HEK293T (cell line): ENCODE results near the gene GCDH.
"Not testable (repeated sequence)": the region's sequence is repeated elsewhere in the genome, so short reads cannot be mapped to it uniquely, and the experiment has no call there.

Source experiments
- CTCF ChIA-PET: fragments of 350-600 bp; formaldehyde crosslinking; extraction: SDS; loops from one replicate; lab custom pipeline; 2021; ENCODE audit warnings: antibody characterized with exemption, inconsistent platforms; lab: Yijun Ruan, JAX
- POLR2A ChIA-PET: fragments of 350-600 bp; formaldehyde crosslinking; extraction: SDS; loops from one replicate; lab custom pipeline; 2020; ENCODE audit warnings: antibody characterized with exemption, inconsistent platforms; lab: Yijun Ruan, JAX
- DNase-seq: peaks from one replicate; pipeline ENCODE4 v3.0.0; 2012; ENCODE audit warnings: mixed read lengths; ENCODE audit errors: extremely low spot score
- ARNT ChIP-seq: fragments of 450-650 bp; IDR thresholded peaks from 2 replicates; pipeline ENCODE4 v1.6.1; 2017; ENCODE audit warnings: mild to moderate bottlenecking
- BHLHE40 ChIP-seq: fragments of 450-650 bp; IDR thresholded peaks from 2 replicates; pipeline ENCODE4 v1.6.1; 2016; ENCODE audit warnings: mild to moderate bottlenecking, moderate library complexity, borderline replicate concordance
- CTBP1 ChIP-seq: fragments of 450-650 bp; IDR thresholded peaks from 2 replicates; pipeline ENCODE4 v1.6.1; 2016; ENCODE audit warnings: borderline replicate concordance
- ELF4 ChIP-seq: fragments of 450-650 bp; IDR thresholded peaks from 2 replicates; pipeline ENCODE4 v1.6.1; 2017; ENCODE audit warnings: antibody characterized with exemption
- FOXA1 ChIP-seq: fragments of 450-650 bp; IDR thresholded peaks from 2 replicates; pipeline ENCODE4 v1.6.1; 2016; ENCODE audit warnings: mild to moderate bottlenecking
- FOXK2 ChIP-seq: fragments of 450-650 bp; IDR thresholded peaks from 2 replicates; pipeline ENCODE4 v1.6.1; 2016; ENCODE audit warnings: mild to moderate bottlenecking
- FOXM1 ChIP-seq: fragments of 450-650 bp; IDR thresholded peaks from 2 replicates; pipeline ENCODE4 v1.6.1; 2017; ENCODE audit warnings: mild to moderate bottlenecking, borderline replicate concordance
- HDGF ChIP-seq: fragments of 450-650 bp; IDR thresholded peaks from 2 replicates; pipeline ENCODE4 v1.6.1; 2017; ENCODE audit warnings: antibody characterized with exemption, borderline replicate concordance
- L3MBTL2 ChIP-seq: fragments of 450-650 bp; conservative IDR thresholded peaks from 2 replicates; pipeline ENCODE4 v1.6.1; 2016; ENCODE audit warnings: mild to moderate bottlenecking
- LEF1 ChIP-seq: fragments of 450-650 bp; IDR thresholded peaks from 2 replicates; pipeline ENCODE4 v1.6.1; 2017; ENCODE audit warnings: mild to moderate bottlenecking, borderline replicate concordance
- NFRKB ChIP-seq: fragments of 450-650 bp; IDR thresholded peaks from 2 replicates; pipeline ENCODE4 v1.6.1; 2016; ENCODE audit warnings: mild to moderate bottlenecking, moderate library complexity
- SP1 ChIP-seq: fragments of 450-650 bp; IDR thresholded peaks from 2 replicates; pipeline ENCODE4 v1.6.1; 2017
- SUZ12 ChIP-seq: fragments of 450-650 bp; IDR thresholded peaks from 2 replicates; pipeline ENCODE4 v1.6.1; 2016; ENCODE audit warnings: mild to moderate bottlenecking
- TARDBP ChIP-seq: fragments of 450-650 bp; IDR thresholded peaks from 2 replicates; pipeline ENCODE4 v1.6.1; 2016
- ZNF384 ChIP-seq: fragments of 450-650 bp; IDR thresholded peaks from 2 replicates; pipeline ENCODE4 v1.6.1; 2016
- TF ChIP-seq, protein P1 (sequence below): fragments of 450-650 bp; IDR thresholded peaks from 2 replicates; pipeline ENCODE4 v1.6.1; 2016

GCDH gene

DNA sequence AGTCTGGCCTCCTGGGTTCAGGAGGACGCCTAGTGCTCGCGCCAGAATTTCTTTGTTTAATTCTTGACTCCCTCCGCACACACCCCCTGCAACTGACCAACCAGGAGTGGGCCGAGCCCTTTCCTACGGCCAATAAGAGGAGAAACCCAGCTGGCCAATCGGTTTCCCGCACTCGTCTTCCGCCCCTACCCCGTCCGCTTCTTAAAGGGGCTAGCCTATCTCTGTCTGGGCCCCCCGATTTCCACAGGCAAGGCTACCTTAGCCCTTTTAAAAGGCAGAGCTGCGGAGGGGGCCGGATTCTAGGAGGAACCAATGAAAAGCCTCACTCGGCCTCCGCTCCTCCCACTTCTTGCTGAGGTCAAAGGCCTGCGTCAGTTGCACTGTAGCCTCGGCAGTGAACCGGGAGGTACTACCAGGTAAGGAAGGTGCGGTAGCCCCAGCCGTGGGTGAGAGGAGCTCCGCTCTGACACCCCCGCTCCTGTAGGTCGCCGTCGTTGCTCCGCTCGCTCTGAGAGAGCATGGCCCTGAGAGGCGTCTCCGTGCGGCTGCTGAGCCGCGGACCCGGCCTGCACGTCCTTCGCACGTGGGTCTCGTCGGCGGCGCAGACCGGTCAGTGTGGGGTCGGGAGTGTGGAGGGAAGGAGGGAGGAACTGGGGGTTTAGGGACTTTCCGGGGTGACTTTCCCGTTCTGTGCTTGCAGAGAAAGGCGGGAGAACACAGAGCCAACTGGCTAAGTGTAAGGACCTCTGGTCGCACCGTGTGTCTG is at the start of gene GCDH:
TSS of gene GCDH (plus strand) at position 374 of the 766 bp plus-strand sequence. CDS start at position 519, 145 bp downstream.
- TF ChIP-seq L3MBTL2 (peak; percentile 98), FOXM1 (peak; percentile 96), FOXK2 (no peak)
- DNase-seq, result peak; percentile 93
- POLR2A ChIA-PET, result interaction anchor here (0.7 to 2.4 kb wide), 23 partner anchors 8 to 118 kb away, joined by 3 to 26 read pairs (median 3); partner anchors contain the start of genes CALR, DNASE2, FARSA and RNASEH2A
- CTCF ChIA-PET, result interaction anchor here (0.7 to 1.3 kb wide), 3 partner anchors 54 to 87 kb away, joined by 3 to 4 read pairs (median 4); no protein-coding TSS in a partner anchor

DNA sequence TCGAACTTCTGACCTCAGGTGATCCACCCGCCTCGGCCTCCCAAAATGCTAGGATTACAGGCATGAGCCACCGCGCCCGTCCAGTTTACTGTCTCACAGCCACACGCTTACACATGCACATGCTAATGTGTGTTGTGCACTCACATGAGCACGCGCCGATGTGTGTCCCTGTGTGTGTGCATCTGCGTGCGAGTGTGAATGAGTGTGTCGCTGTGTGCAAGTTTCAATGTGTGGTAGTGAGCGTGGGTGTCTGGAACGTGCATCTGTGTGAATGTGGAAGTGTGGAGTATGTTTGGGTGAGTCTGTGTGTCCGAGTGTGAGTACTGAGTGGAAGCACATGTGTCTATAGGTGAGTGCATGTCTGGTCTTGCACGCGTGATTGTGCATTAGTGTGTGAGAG is 48.4 kb upstream of the GCDH start:
- no peak for TF ChIP-seq ARNT
- TF ChIP-seq NFRKB, result no peak
- no peak for TF ChIP-seq TARDBP
- no peak for TF ChIP-seq L3MBTL2
- TF ChIP-seq SUZ12, result no peak
- CTCF ChIA-PET, result no interaction called here

DNA sequence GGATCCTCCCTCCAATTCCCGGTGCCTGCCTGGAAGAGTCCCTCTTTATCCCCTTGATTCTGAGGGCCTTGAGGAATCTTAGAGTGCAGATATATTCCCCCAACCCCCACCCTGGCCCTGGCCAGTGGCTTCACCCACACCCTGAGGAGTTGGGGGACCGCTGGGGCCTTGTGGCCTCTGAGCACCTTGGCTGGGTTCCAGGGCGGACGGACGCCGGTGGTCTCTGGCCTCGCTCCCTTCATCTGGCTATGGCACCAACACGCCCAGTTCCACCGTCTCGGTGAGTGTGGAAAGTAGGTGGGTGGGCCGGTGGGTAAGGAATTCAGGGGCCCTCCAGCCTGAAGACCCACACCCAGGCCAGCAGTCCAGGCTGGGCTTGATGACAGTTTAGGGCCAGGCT is 47.6 kb upstream of the GCDH start:
- no peak for DNase-seq
- ChIA-PET CTCF (no interaction called here), POLR2A (no interaction called here)
- TF ChIP-seq SP1 (no peak), TARDBP (no peak), ELF4 (no peak), L3MBTL2 (no peak), NFRKB (no peak), FOXK2 (no peak), LEF1 (no peak), ZNF384 (no peak), FOXM1 (no peak), HDGF (no peak), ARNT (no peak), BHLHE40 (no peak)
- TF ChIP-seq, protein P1, sequence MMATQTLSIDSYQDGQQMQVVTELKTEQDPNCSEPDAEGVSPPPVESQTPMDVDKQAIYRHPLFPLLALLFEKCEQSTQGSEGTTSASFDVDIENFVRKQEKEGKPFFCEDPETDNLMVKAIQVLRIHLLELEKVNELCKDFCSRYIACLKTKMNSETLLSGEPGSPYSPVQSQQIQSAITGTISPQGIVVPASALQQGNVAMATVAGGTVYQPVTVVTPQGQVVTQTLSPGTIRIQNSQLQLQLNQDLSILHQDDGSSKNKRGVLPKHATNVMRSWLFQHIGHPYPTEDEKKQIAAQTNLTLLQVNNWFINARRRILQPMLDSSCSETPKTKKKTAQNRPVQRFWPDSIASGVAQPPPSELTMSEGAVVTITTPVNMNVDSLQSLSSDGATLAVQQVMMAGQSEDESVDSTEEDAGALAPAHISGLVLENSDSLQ, result no peak

More for the DNA sequence above, 48.4 kb upstream of the GCDH start:
- POLR2A ChIA-PET, result no interaction called here
- no peak for DNase-seq

DNA sequence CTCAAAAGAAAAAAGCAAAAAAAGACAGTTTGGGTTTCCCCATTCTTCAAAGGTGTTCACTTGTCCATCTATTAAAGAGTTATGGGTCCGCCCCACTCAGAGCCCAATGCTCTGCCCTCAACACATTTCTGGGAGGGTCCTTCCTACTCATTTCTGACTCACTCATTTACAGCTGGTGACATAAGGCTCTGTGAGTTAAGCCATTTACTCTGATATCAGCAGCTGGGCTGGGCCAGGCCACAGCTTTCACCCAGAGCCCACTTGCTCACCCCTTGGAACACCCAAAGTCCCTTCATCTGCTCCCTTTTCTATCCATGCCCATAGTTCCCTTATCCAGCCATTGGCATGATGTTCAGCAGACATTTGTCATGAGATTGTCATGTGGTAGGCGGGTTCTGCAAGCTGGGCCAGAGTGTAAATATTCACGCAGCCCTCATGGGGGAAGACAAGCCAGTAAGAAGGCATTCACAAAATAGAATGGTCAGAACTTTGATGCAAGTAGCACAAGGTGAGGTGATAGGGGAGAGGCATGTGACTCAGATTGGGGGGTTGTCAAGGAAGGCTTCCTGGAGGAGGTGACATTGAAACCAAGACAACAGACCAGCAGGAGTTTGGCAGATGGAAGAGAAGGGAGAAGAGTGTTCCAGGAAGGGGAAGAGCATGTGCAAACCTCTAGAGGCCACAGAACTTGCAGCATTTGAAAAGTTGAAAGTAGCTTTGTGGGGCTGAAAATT is 46.8 kb upstream of the GCDH start:
- DNase-seq, result no peak
- CTCF ChIA-PET, result no interaction called here
- POLR2A ChIA-PET, result no interaction called here
- TF ChIP-seq FOXK2 (no peak), TARDBP (no peak)

DNA sequence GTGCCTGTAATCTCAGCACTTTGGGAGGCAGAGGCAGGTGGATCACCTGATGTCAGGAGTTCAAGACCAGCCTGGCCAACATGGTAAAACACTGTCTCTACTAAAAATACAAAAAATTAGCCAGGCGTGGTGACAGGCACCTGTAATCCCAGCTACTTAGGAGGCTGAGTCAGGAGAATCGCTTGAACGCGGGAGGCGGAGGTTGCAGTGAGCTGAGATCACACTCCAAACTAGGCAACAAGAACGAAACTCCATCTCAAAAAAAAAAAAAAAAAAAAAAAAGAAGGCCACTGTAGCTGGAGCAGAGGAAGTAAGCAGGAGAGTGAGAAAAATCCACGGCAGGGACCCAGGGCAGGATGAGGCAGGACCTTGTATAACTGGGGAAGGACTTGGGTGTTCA is 44.3 kb upstream of the GCDH start:
- CTCF ChIA-PET, result interaction anchor here (0.7 to 2.3 kb wide), 7 partner anchors 10 to 86 kb away, joined by 3 to 15 read pairs (median 3); partner anchors contain the start of gene RTBDN
- not testable (repeated sequence) for DNase-seq
- POLR2A ChIA-PET, result interaction anchor here (1.5 to 1.6 kb wide), 2 partner anchors 41 to 80 kb away, joined by 3 to 4 read pairs; partner anchors contain the start of gene RNASEH2A

DNA sequence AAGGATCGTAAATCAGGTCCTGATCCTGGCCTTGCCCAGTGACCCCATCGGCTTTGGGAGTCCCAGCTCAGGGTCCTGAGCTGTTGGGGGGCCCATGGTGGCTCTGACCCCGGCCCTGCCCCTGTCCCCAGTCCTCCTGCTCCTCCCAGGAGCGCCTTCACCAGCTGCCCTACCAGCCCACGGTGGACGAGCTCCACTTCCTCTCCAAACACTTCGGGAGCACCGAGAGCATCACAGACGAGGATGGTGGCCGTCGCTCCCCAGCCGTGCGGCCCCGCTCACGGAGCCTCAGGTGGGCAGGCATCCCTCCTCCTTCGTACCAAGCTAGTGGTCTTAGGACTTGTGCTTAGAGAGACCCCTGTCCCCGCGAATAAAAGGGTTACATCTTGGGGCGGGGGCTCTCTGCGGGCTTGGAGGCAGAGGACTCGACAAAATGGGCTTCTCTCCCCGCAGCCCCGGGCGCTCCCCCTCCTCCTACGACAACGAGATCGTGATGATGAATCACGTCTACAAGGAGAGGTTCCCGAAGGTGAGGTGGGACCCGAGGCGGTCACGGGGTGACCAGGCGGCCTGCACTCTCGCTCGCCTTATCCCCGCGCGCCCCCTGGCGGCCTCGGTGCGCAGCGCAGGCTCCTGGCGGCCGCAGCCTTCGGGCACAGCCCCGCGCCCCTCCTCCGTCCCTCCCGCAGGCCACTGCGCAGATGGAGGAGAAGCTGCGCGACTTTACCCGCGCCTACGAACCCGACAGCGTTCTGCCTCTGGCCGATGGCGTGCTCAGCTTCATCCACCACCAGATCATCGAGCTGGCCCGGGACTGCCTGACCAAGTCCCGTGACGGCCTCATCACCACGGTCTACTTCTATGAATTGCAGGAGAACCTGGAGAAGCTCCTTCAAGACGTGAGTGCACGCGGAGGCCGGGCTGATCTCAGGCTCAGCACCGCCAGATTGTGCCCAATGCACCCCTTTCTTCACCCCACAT is 43.5 kb upstream of the GCDH start:
- ChIA-PET CTCF (interaction anchor here (0.5 to 2.3 kb wide), 22 partner anchors 10 to 247 kb away, joined by 3 to 15 read pairs (median 4); partner anchors contain the start of genes DNASE2 and RTBDN), POLR2A (interaction anchor here (0.9 to 1.6 kb wide), 6 partner anchors 34 to 81 kb away, joined by 3 to 4 read pairs (median 3); partner anchors contain the start of genes GCDH, PRDX2, RNASEH2A and THSD8)
- DNase-seq, result peak; percentile 89
- no peak for TF ChIP-seq HDGF
- no peak for TF ChIP-seq FOXA1
- no peak for TF ChIP-seq FOXK2
- no peak for TF ChIP-seq TARDBP
- TF ChIP-seq L3MBTL2, result no peak
- TF ChIP-seq ZNF384, result no peak
- TF ChIP-seq BHLHE40, result no peak
- TF ChIP-seq, protein P1, result no peak
- TF ChIP-seq ARNT, result no peak
- TF ChIP-seq FOXM1, result no peak
- no peak for TF ChIP-seq CTBP1
- no peak for TF ChIP-seq NFRKB
